Cardiac muscle cell (in vitro differentiated cells and primary cell): ENCODE results near the gene CERS1. TPM values are rescaled to one million over a fixed set of nuclear protein-coding genes. Genes with fewer than 3 reads are reported as not detected.

ENCODE experiments used
- DNase-seq, 2 donors: peaks; one replicate each; pipeline versions ENCODE4 v3.0.0 to v3.0.0-alpha.2; 2010 to 2017; ENCODE audit warnings: low read depth in 1 of 2, low spot score in 1 of 2
- H3K27ac ChIP-seq: fragments of 200-600 bp; sonication (generic); 2 replicates; pipeline ENCODE4 v1.5.1; 2016
- H3K27me3 ChIP-seq: fragments of 200-600 bp; sonication (generic); 2 replicates; pipeline ENCODE4 v1.6.0; 2016; ENCODE audit warnings: control low read depth
- H3K36me3 ChIP-seq: fragments of 200-600 bp; sonication (generic); 2 replicates; pipeline ENCODE4 v1.5.1; 2016; ENCODE audit warnings: control low read depth
- H3K4me1 ChIP-seq: fragments of 200-600 bp; sonication (generic); 2 replicates; pipeline ENCODE4 v1.8.1; 2017; ENCODE audit warnings: low read depth, mild to moderate bottlenecking, mixed run types
- H3K4me3 ChIP-seq: fragments of 200-600 bp; sonication (generic); 2 replicates; pipeline ENCODE4 v1.5.1; 2016; ENCODE audit warnings: mild to moderate bottlenecking
- H3K9me3 ChIP-seq: fragments of 200-600 bp; sonication (generic); 2 replicates; pipeline ENCODE4 v1.5.1; 2017; ENCODE audit warnings: low read depth, mild to moderate bottlenecking, control low read depth
- CTCF ChIP-seq: IDR thresholded peaks from 2 replicates; pipeline ENCODE4 v1.5.1; 2012; ENCODE audit warnings: low read depth, mild to moderate bottlenecking, low read length
- polyA plus RNA-seq: library from polyadenylated mRNA; unstranded; fragments of >200 nt; fragmentation: Nextera tagmentation; extraction: Ambion mirVana; gene quantifications from 2 replicates; pipeline ENCODE4 v1.2.1, GENCODE V29; 2016
- total RNA-seq: library from RNA; depleted of rRNA; stranded (reverse); fragments of >200 nt; gene quantifications from 2 replicates; pipeline ENCODE4 v1.2.3, GENCODE V29; 2016

CERS1 gene
- total and polyA plus RNA-seq, 2 experiments from 2014 or later: 15.2 to 29.3 TPM

GRCh38 chr19:18871543-18871942, 24.4 kb downstream of the CERS1 start:
- no peak overlapping the region for H3K4me3 ChIP-seq
- peaks cover 5% of the 10 kb centered on the region for H3K36me3 ChIP-seq
- no peaks in the 10 kb centered on the region for H3K27me3 ChIP-seq
- H3K9me3 ChIP-seq: no peaks in the 10 kb centered on the region
- TF ChIP-seq CTCF: no peak
- DNase-seq: no peak
- H3K4me1 ChIP-seq: peaks cover 5% of the 10 kb centered on the region
- no peak overlapping the region for H3K27ac ChIP-seq

- no peaks in the 10 kb centered on the region for H3K9me3 ChIP-seq
- no peak for DNase-seq
- no peak for TF ChIP-seq CTCF
- no peak overlapping the region for H3K4me3 ChIP-seq
- no peak overlapping the region for H3K27ac ChIP-seq
- H3K4me1 ChIP-seq: peaks cover 5% of the 10 kb centered on the region
- peaks cover 8% of the 10 kb centered on the region for H3K36me3 ChIP-seq
- H3K27me3 ChIP-seq: no peaks in the 10 kb centered on the region
These were observed 25.3 kb downstream of the CERS1 start for GRCh38 chr19:18870531-18871172.

- no peak for DNase-seq
- H3K27me3 ChIP-seq: no peaks in the 10 kb centered on the region
- TF ChIP-seq CTCF: no peak
- peaks cover 5% of the 10 kb centered on the region for H3K4me1 ChIP-seq
- H3K9me3 ChIP-seq: no peaks in the 10 kb centered on the region
- no peak overlapping the region for H3K4me3 ChIP-seq
- no peak overlapping the region for H3K27ac ChIP-seq
- H3K36me3 ChIP-seq: peaks cover 14% of the 10 kb centered on the region
These were observed 26.0 kb downstream of the CERS1 start for GRCh38 chr19:18869781-18870530.

GRCh38 chr19:18869023-18869618, 26.8 kb downstream of the CERS1 start:
- H3K27me3 ChIP-seq: no peaks in the 10 kb centered on the region
- no peak overlapping the region for H3K27ac ChIP-seq
- H3K4me3 ChIP-seq: no peak overlapping the region
- peak in 1 of 2 donors; percentile 25 for DNase-seq
- no peaks in the 10 kb centered on the region for H3K9me3 ChIP-seq
- H3K4me1 ChIP-seq: peaks cover 5% of the 10 kb centered on the region
- TF ChIP-seq CTCF: no peak
- peaks cover 16% of the 10 kb centered on the region for H3K36me3 ChIP-seq

GRCh38 chr19:18868380-18869022, 27.5 kb downstream of the CERS1 start:
- Histone ChIP-seq H3K27ac (no peak overlapping the region), H3K4me3 (no peak overlapping the region), H3K27me3 (no peaks in the 10 kb centered on the region), H3K4me1 (peaks cover 5% of the 10 kb centered on the region), H3K9me3 (no peaks in the 10 kb centered on the region), H3K36me3 (peaks cover 22% of the 10 kb centered on the region)
- DNase-seq: no peak
- no peak for TF ChIP-seq CTCF
